GM13977 (cell line): Measurements from ENCODE around the gene SERINC1.
A peak's percentile ranks its signal among the peaks of the same experiment; 100 is the strongest.
"Not testable (repeated sequence)": the region's sequence is repeated elsewhere in the genome, so short reads cannot be mapped to it uniquely, and the experiment has no call there.

Experiments used
- DNase-seq: peaks from one replicate; pipeline ENCODE4 v3.0.0; 2012; ENCODE audit warnings: low spot score
- CTCF ChIP-seq: IDR thresholded peaks from 2 replicates; pipeline ENCODE4 v1.5.1; 2012; ENCODE audit warnings: mild to moderate bottlenecking, control low read depth; ENCODE audit not compliant: insufficient read depth; ENCODE audit errors: extremely low read depth, missing control alignments
- in situ Hi-C: fragments of 300-500 bp; cut with MboI; formaldehyde crosslinking; loops from one replicate; pipeline ENCODE4 v1.12.0; 2022; ENCODE audit warnings: low sequenced_read_pairs, low pct_unique_long_range_greater_than_20kb, mixed read lengths, inconsistent platforms; ENCODE audit not compliant: unreplicated experiment

The SERINC1 gene

DNA sequence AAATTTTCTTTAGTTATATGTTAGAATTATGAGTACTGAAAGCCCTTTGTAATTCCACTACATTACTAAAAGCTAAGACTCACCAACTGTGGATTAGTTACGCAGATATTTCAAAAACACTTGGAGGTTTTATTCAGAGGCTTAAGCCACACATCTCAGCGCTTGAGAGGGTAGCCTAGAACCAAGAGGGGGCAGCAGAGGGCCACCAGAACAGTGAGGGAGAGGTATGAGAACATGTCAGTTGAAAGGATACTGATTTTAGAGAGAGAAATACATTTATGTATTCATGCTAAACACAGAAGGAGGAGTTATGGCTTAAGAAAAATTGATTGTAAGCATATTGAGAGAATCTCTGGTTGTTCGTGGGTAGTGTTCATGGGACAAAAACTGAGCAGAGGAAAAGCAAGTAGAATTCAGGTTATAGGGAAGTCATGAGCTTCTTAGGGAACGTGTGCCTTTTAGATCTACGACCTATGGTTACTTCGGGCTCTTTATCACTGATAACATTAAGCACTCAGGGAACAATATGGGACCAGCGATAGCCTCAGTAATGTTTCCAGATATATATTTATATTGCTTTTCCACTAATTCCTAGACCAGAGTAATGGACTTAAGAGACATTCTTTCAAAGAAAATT, 20.4 kb upstream of the SERINC1 start:
- peak; percentile 85 for TF ChIP-seq CTCF
- peak; percentile 53 for DNase-seq
- in situ Hi-C loops, result no loop called here

DNA sequence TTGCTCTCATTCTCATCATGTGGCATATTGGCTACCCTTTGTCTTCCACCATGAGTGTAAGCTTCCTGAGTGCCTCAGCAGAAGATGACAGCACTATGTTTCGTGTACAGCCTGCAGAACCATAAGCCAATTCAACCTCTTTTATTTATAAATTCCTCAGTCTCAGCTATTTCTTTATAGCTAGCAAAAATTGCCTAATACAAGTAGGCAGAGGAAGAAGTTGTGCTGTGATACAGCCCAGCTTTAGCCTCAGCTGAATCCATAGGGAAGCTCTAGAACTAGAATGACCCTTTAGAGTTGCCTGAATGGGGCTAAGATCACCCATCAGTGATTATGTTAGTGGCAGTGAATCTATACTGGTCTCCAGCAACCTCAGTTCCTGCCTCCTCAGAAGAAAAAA, 19.0 kb upstream of the SERINC1 start:
- no peak for DNase-seq
- TF ChIP-seq CTCF, result no peak
- in situ Hi-C loops, result no loop called here

DNA sequence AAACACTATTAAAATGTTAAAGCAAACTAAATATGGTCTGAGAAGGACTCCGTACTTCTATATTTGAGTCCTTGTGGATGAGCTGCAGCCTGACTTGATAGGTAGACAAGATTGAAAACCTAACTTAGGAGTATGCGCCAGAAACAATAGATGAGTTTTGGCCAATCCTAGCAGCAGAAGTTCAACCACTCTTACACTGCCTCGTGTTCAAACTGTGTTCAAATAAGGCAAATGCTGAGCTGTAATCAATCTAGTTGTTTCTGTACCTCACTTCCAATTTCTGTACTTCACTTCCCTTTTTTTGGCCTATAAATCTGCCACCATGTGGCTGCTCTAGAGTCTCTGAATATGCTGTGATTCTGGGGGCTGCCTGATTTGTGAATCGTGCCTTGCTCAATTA, 13.2 kb upstream of the SERINC1 start:
- in situ Hi-C loops, result no loop called here
- peak; percentile 23 for DNase-seq
- peak; percentile 22 for TF ChIP-seq CTCF

DNA sequence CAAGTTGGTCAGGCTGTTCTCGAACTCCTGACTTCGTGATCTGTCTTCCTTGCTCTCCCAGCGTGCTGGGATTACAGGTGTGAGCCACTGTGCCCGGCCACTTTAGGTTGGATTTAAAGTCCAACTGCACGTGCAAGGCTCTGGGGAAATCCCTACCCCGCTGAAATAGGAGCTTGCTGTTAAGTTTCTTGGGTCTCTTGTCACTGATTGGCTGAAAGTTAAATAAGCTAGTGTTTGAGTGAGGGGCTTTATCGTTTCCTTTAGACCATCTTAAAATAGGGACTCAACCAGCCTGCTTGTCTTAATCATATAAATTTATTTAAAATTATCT, 11.1 kb upstream of the SERINC1 start:
- DNase-seq, result no peak
- in situ Hi-C loops, result no loop called here
- TF ChIP-seq CTCF, result no peak

GRCh38 chr6:122476131-122476530, 4.5 kb upstream of the SERINC1 start:
- DNase-seq, result peak; percentile 21
- peak; percentile 18 for TF ChIP-seq CTCF
- in situ Hi-C loops, result no loop called here

- no peak for DNase-seq
- in situ Hi-C loops, result no loop called here
- TF ChIP-seq CTCF, result no peak
Observed at GRCh38 chr6:122472022-122472340, 374 bp upstream of the SERINC1 start.

- in situ Hi-C loops, result no loop called here
- TF ChIP-seq CTCF, result no peak
- no peak for DNase-seq
Observed at GRCh38 chr6:122461885-122462284, 9.7 kb downstream of the SERINC1 start.

DNA sequence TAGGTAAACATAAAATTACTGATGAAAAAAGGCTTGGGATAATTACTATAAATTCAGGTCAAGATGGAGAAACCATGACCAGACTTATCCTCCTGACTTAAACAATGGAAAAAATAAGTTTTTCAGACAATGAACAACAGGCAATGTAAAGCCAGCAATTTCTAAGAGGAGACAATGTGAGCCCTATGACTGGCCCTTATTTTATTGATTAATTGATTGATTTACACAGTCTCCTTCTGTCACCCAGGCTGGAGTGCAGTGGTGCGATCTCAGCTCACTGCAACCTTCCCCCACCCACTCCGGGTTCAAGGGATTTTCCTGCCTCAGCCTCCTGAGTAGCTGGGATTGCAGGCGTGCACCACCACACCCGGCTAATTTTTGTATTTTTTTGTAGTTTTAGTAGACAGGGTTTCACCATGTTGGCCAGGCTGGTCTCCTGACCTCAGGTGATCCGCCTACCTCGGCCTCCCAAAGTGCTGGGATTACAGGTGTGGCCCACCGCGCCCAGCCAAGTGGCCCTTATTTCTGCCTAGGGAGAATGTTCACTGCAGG, 11.7 kb downstream of the SERINC1 start:
- in situ Hi-C loops, DNase-seq: not testable (repeated sequence)
